PFSK-1 (cell line): ENCODE data around the gene KIRREL3.

Experiments
- POLR2AphosphoS5 ChIP-seq: IDR thresholded peaks from 2 replicates; pipeline ENCODE4 v1.6.1; 2012; ENCODE audit warnings: low read depth, mild to moderate bottlenecking, control low read depth, low read length, moderate library complexity
- REST ChIP-seq, 2 experiments: IDR thresholded peaks; 2 replicates each; pipeline versions ENCODE4 v1.6.1 to v1.8.0; 2011 to 2012; ENCODE audit warnings: low read depth in 2 of 2, low read length in 2 of 2, control low read depth in 1 of 2, inconsistent platforms in 1 of 2, mild to moderate bottlenecking in 1 of 2, moderate library complexity in 1 of 2; ENCODE audit not compliant: insufficient read depth in 1 of 2
- SIN3A ChIP-seq: IDR thresholded peaks from 2 replicates; pipeline ENCODE4 v1.6.1; 2012; ENCODE audit warnings: mild to moderate bottlenecking, low read length, moderate library complexity, borderline replicate concordance; ENCODE audit not compliant: insufficient read depth
- TAF1 ChIP-seq: IDR thresholded peaks from 2 replicates; pipeline ENCODE4 v1.6.1; 2012; ENCODE audit warnings: low read length, control low read depth, borderline replicate concordance; ENCODE audit not compliant: insufficient read depth

GRCh38 chr11:126384449-126385070, 616.0 kb downstream of the KIRREL3 start:
- no peak for TF ChIP-seq POLR2AphosphoS5
- TF ChIP-seq TAF1: no peak
- no peak for TF ChIP-seq REST (IDR thresholded peaks at IDR 0.05; ENCODE audit: insufficient read depth in 1 of 2, low read depth in 2 of 2, low read length in 2 of 2)
- TF ChIP-seq SIN3A: no peak
